HG03039 (cell line): Measurements from ENCODE around the gene CCDC167.

Source experiments
- ATAC-seq: cut with Tn5 transposase; IDR thresholded peaks from one replicate; pipeline ENCODE4 v1.9.1; 2021; ENCODE audit warnings: mild to moderate bottlenecking, moderate library complexity; ENCODE audit not compliant: unreplicated experiment

CCDC167 gene

GRCh38 chr6:37531026-37531425 lies 31.3 kb upstream of the CCDC167 start:
- ATAC-seq = no peak

- ATAC-seq = no peak
These were observed 30.6 kb upstream of the CCDC167 start for GRCh38 chr6:37530297-37530696.

GRCh38 chr6:37528541-37528940 lies 28.8 kb upstream of the CCDC167 start:
- ATAC-seq = no peak

- ATAC-seq = no peak
These were observed 26.0 kb upstream of the CCDC167 start for GRCh38 chr6:37525460-37526357.

GRCh38 chr6:37524970-37525318 lies 25.3 kb upstream of the CCDC167 start:
- ATAC-seq = no peak

GRCh38 chr6:37524025-37524969 lies 24.6 kb upstream of the CCDC167 start:
- no peak for ATAC-seq

GRCh38 chr6:37523412-37523811 lies 23.7 kb upstream of the CCDC167 start:
- no peak for ATAC-seq

- ATAC-seq = no peak
These were observed 23.1 kb upstream of the CCDC167 start for GRCh38 chr6:37522836-37523235.

GRCh38 chr6:37521674-37522073 lies 22.0 kb upstream of the CCDC167 start:
- ATAC-seq = no peak

GRCh38 chr6:37520926-37521325 lies 21.2 kb upstream of the CCDC167 start:
- no peak for ATAC-seq

GRCh38 chr6:37519461-37519860 lies 19.8 kb upstream of the CCDC167 start:
- no peak for ATAC-seq

- no peak for ATAC-seq
These were observed 18.4 kb upstream of the CCDC167 start for GRCh38 chr6:37518116-37518515.

- ATAC-seq = no peak
These were observed 17.7 kb upstream of the CCDC167 start for GRCh38 chr6:37517411-37517812.

GRCh38 chr6:37516920-37517405 lies 17.3 kb upstream of the CCDC167 start:
- ATAC-seq = no peak

GRCh38 chr6:37516076-37516919 lies 16.6 kb upstream of the CCDC167 start:
- peak; percentile 53 for ATAC-seq

GRCh38 chr6:37515712-37516075 lies 16.0 kb upstream of the CCDC167 start:
- ATAC-seq = no peak

GRCh38 chr6:37514837-37515236 lies 15.1 kb upstream of the CCDC167 start:
- no peak for ATAC-seq

GRCh38 chr6:37514321-37514771 lies 14.7 kb upstream of the CCDC167 start:
- ATAC-seq = no peak

GRCh38 chr6:37513576-37513975 lies 13.9 kb upstream of the CCDC167 start:
- no peak for ATAC-seq

- no peak for ATAC-seq
These were observed 13.5 kb upstream of the CCDC167 start for GRCh38 chr6:37513155-37513554.
